Measurements from ENCODE around the gene AKR1C4. TPM values are rescaled to one million over a fixed set of nuclear protein-coding genes. Genes with fewer than 3 reads are reported as not detected.

Gene AKR1C4
- total RNA-seq, 1 experiment from 2014 or later: not detected

GRCh38 chr10:5165738-5166137 lies 30.9 kb upstream of the AKR1C4 start:
- no peak overlapping the region for H3K14ac ChIP-seq (ENCODE audit: insufficient read depth, low read length)
- H3T11ph ChIP-seq (ENCODE audit: low read length): no peak overlapping the region
- no peak overlapping the region for H3K56ac ChIP-seq (ENCODE audit: insufficient read length, low read depth, low read length)
- no peaks in the 10 kb centered on the region for H3K23me2 ChIP-seq (ENCODE audit: insufficient read length, low read depth, low read length, poor library complexity, severe bottlenecking)
- H4K91ac ChIP-seq (ENCODE audit: insufficient read length, low read depth, low read length): no peak overlapping the region
- H2BK5ac ChIP-seq (ENCODE audit: insufficient read length, low read length): no peak overlapping the region
- H3K9me3 Mint-ChIP-seq: peaks cover 79 to 82% of the 10 kb centered on the region in 2 experiments
- no peak overlapping the region for H3K4me3 Mint-ChIP-seq
- no peak overlapping the region for H2AK5ac ChIP-seq (ENCODE audit: insufficient read length, low read length)
- H2BK20ac ChIP-seq (ENCODE audit: low read depth, low read length, poor library complexity, severe bottlenecking): no peak overlapping the region
- H3K23ac ChIP-seq (ENCODE audit: insufficient read length, low read depth, low read length): no peak overlapping the region
- no peak overlapping the region for H3K18ac ChIP-seq (ENCODE audit: insufficient read length, low read depth, low read length)
- H3K27me3 ChIP-seq (ENCODE audit: insufficient read depth, low read length): peaks cover 9% of the 10 kb centered on the region; the same call in 1 of the 2 replicates
- no peak overlapping the region for H2AFZ ChIP-seq (ENCODE audit: low read length)
- no peaks in the 10 kb centered on the region for H3K4me1 ChIP-seq (ENCODE audit: insufficient read depth, low read length)
- H3K79me1 ChIP-seq (ENCODE audit: insufficient read depth, low read depth, low read length, poor library complexity, severe bottlenecking): no peaks in the 10 kb centered on the region
- no peak overlapping the region for H4K5ac ChIP-seq (ENCODE audit: insufficient read length, low read depth, low read length)
- H3K4me2 ChIP-seq (ENCODE audit: insufficient read depth, insufficient read length, low read length): no peak overlapping the region
- H3K79me2 ChIP-seq (ENCODE audit: insufficient read depth, low read length): no peaks in the 10 kb centered on the region
- H4K8ac ChIP-seq (replicated peaks; ENCODE audit: insufficient read length, low read depth, low read length): no peak overlapping the region
- no peak for TF ChIP-seq CTCF (conservative IDR thresholded peaks at IDR 0.05)
- H3K27ac ChIP-seq (ENCODE audit: insufficient read length, low read depth, low read length): no peak overlapping the region
- no peak for DNase-seq
- H2BK15ac ChIP-seq (ENCODE audit: low read depth, low read length): no peak overlapping the region
- peaks cover 66% of the 10 kb centered on the region for H3K27me3 Mint-ChIP-seq (ENCODE audit: low read depth)
- no peak overlapping the region for H2BK12ac ChIP-seq (ENCODE audit: insufficient read length, low read depth, low read length)
- no CpG with 5 or more reads among the region's 1 CpG for WGBS (ENCODE audit: extremely low coverage, insufficient read length, low lambda C conversion rate)
- no peak overlapping the region for H2BK120ac ChIP-seq (ENCODE audit: low read depth, low read length, poor library complexity, severe bottlenecking)
- no peak overlapping the region for H3K27ac Mint-ChIP-seq
- peaks cover 3 to 4% of the 10 kb centered on the region in 2 experiments; a peak in 2 of 4 replicates for H3K4me1 Mint-ChIP-seq
- no peak overlapping the region for H3K9ac ChIP-seq (ENCODE audit: extremely low read depth, insufficient read length, low read length)
- no peaks in the 10 kb centered on the region for H4K20me1 ChIP-seq (ENCODE audit: control insufficient read depth, insufficient read depth, insufficient read length)
- H3K9me3 ChIP-seq (ENCODE audit: control insufficient read depth, low read depth, low read length): peaks cover 38% of the 10 kb centered on the region
- no peak overlapping the region for H3K4ac ChIP-seq (ENCODE audit: low read depth, low read length)
- peaks cover 0 to 35% (median 13%) of the 10 kb centered on the region in 3 experiments; a peak in 5 of 7 replicates for H3K36me3 Mint-ChIP-seq (ENCODE audit: insufficient read depth in 1 of 3, low read depth in 3 of 3)

Data from H9 (cell line).